Raji (cell line): ENCODE results near the gene STK38.

ENCODE experiments used
- POLR2A ChIP-seq: IDR thresholded peaks from 2 replicates; pipeline ENCODE4 v1.6.1; 2011; ENCODE audit warnings: low read depth, low read length, control low read depth; ENCODE audit not compliant: insufficient read depth

STK38 gene

DNA sequence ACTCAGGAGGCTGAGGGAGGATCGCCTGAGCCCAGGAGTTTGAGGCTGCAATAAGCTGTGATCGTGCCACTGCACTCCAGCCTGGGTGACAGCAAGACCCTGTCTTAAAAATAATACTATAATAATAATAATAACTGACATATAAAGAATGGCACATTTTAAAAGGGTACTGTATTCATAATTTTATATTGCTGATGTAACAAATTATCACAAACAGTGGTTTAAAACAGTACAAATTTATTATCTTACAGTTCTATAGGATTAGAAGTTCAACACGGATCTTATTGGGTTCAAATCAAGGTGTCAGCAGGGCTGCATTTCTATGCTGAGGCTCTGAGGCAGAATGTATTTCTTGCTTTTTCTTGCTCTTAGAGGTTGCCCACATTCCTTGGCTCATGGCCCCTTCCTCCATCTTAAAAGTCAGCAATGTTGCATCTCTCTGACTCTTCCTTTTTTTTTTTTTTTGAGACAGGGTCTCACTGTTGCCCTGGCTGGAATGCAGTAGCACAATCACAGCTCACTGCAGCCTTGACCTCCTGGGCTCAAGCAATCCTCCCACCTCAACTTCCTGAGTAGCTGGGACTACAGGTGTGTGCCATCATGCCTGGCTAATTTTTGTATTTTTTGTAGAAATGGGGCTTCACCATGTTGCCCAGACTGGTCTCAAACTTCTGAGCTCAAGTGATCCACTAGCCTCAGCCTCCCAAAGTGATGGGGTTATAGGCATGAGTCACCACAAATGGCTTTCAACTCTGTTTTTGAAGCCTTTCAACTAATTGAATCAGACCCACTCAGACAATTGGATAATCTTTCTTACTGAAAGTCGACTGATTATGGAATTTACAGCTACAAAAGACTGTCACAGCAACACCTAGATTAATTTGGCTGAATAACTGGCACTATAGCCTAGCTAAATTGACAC is 24.1 kb upstream of the STK38 start:
- no peak for TF ChIP-seq POLR2A

DNA sequence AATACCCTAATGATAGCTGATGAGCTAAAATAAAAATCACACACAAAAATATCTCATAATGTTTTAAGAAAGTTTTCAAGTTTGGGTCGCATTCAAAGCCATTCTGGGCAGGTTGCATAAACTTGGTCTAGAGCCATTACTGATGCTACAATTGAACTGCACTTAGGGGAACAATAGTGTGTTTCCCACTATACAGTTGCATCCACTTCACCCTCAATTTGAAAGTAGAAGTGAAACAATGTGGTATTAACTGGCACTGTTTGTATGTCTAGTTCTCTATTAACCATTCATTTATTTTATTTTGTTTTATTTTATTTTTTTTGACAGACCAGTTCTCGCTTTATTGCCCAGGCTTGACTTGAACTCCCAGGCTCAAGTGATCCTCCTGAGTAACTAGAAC is 23.0 kb upstream of the STK38 start:
- no peak for TF ChIP-seq POLR2A

DNA sequence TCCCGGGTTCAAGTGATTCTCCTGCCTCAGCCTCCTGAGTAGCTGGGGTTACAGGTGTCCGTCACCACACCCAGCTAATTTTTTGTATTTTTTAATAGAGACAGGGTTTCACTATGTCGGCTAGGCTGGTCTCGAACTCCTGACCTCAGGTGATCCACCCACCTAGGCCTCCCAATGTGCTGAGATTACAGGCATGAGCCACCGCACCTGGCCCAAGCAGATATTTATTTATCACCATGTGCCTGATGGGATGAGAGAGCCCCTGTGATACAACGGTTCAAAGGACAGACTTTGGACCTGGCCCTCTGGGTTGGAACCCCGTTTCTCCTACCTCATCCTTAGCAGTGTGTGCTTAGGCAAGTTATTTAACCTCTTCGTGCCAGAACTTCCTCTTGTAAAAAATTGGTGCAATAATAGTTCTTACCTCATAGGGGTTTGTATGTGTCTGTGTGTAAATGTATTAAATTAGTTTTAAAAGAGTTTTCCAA is 19.2 kb upstream of the STK38 start:
- no peak for TF ChIP-seq POLR2A

DNA sequence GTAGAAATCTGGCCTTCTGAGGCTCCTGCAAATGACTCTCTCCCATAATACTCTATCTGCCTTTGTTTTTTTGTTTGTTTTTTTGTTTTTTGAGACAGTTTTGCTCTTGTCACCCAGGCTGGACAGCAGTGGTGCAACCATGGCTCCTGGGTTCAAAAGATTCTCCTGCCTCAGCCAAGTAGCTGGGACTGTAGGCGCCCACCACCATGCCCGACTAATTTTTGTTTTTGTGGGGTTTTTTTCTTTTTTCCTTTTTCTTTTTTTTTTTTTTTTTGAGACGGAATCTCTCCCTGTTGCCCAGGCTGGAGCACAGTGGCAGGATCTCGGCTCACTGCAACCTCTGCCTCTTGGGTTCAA is 16.6 kb upstream of the STK38 start:
- TF ChIP-seq POLR2A: no peak

DNA sequence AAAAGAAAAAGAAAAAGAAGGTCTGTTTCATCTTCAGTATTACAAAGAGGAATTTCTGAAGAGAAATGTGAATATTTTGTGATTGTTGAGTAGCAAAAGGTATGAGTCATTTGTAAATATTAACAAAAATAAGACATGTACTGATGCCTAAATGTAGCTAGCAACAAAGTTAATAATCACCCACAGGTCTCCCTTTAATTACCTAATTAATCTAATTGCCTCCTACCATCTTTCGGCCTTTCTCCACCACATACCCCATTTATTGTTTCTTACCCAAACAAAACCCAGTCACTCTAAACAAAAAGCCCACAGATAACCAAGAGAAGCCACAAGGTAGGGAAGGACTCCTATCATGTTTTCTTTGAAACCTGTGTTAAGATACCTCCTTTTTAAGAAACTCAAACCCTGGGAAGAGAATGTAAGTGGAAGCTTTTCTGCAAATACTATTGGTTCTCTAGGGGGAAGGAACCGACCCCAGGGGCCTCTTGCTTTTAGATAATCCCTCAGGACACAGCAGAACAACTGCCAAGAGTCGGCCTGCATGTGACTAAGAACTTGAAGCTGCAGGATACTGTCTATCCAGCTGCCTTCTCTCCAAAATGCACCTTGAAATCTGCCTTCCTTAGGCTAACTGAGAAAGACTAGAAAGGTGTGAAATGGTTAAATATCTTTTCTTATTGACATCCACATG is 16.1 kb upstream of the STK38 start:
- TF ChIP-seq POLR2A: no peak

DNA sequence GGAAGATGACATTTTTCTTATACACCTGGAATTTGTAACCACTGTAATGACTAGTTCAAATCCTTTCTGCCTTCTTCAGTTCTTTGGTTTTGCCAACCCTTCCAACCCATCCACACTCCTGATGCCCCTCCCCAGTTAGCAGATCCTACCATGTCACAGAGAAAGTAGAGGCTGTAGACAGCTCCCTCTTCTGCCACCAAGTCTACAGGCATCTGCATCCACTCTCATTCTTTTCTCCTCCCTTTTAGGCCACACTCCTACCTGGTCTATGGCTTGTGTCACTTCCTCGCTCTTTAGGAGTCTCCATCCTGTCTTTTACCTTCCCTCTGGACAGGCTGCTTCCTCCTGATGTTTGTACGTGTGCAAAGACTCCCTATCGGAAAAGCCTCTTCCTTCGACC is 13.5 kb upstream of the STK38 start:
- no peak for TF ChIP-seq POLR2A

GRCh38 chr6:36559011-36559793 is 11.9 kb upstream of the STK38 start:
- no peak for TF ChIP-seq POLR2A

- TF ChIP-seq POLR2A: no peak
Measured at GRCh38 chr6:36556281-36556680, 9.0 kb upstream of the STK38 start.

DNA sequence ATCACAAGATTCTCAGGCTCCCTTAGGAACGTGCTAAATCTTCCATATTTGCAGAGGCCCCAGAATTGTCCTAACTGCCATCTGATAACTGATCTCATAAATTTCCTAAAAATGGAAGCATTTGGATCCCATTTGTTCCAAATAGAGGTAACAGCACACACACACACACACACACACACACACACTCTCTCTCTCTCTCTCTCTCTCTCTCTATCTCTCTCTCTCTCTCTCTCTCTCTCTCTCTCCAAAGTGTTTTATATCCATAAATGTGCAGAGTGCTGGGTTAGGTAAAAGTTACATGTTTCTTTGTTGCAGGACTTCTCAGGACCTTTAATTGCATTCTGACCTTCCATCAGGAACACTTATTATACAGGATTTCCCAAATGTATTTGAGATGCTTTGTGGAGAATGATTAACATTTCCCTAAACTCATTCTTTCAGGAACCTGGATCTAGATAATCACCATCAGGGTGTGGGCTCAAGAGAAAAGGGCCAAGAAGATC is 8.5 kb upstream of the STK38 start:
- TF ChIP-seq POLR2A: no peak

DNA sequence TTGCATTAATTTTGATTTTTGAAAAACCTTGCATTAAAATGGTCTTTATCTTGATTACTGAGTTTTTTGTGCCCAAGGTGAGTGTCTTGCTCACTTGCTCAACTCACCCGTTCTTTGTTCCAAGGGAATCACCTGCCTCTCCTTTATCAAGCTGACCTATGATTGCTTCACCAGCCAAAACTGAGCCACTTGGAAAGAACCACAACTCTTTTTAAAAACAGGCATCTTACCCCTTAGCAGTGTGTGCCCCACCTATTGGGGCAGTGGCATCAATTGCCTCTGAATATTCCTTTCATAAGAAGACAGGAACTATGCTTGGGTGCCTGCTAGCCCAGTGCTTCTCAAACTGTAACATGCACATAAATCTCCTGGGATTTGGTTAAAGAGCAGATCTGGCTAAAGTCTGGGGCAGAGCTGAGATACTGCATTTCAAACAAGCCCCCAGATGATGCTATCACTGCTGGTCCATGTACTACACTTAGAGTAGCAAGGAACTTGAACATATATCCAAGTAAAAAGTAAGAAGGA is 3.3 kb upstream of the STK38 start:
- no peak for TF ChIP-seq POLR2A

DNA sequence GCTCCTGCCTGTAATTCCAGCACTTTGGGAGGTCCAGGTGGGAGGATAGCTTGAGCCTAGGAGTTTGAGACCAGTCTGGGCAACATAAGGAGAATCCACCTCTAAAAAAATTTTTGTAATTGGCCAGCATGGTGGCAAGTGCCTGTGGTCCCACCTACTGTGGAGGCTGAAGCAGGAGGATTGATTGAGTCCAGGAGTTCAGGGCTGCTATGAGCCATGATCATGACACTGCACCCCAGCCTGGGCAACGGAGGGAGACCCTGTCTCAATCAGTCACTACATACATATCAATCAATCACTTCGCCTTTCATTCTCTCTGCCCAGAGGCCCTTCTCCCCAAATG is 1.1 kb upstream of the STK38 start:
- no peak for TF ChIP-seq POLR2A

- TF ChIP-seq POLR2A: no peak
Measured at GRCh38 chr6:36547646-36548400, 544 bp upstream of the STK38 start.

- no peak for TF ChIP-seq POLR2A
Measured at GRCh38 chr6:36546308-36546919, 865 bp downstream of the STK38 start.

DNA sequence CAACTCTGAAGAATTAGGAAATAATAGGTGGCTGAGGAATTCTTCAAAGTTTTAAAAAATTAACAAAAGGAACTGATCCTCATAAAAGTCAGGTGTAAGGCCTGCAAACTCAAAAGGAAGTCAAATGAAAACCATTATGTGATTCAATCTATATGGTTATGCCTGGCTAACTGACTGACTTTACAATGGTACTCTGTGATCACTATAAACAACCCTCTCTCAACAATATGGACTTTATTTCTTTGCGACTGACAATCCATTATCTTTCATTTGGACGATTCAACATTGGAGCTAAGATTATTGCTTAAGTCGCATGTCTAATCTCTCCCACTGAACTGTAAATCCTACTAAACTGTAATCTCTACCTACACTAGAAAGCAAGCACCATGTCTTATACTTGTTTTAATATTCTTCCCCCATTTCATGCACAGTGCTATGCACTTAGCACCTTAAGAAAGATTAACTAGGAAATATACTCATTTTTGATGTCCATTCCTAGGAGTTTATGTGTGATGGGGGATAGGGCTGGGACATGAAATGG is 1.4 kb downstream of the STK38 start:
- TF ChIP-seq POLR2A: no peak
